Measurements from ENCODE around the gene SSNA1. TPM values are rescaled to one million over a fixed set of nuclear protein-coding genes. Genes with fewer than 3 reads are reported as not detected.

The SSNA1 gene
- total and polyA plus RNA-seq, 2 donors (not counting 1 experiment from before 2014, with no cell fraction given): 53.6 to 129 TPM

GRCh38 chr9:137181680-137182079 is 6.8 kb upstream of the SSNA1 start:
- Mint-ChIP-seq H3K27ac (no peak overlapping the region), H3K4me3 (no peak overlapping the region), H3K27me3 (no peaks in the 10 kb centered on the region), H3K9me3 (ENCODE audit: insufficient read depth) (no peaks in the 10 kb centered on the region), H3K4me1 (peaks cover 6% of the 10 kb centered on the region)
- Histone ChIP-seq H3K36me3 (replicated peaks in 1 of 2; ENCODE audit: control extremely low read depth in 1 of 2, control insufficient read depth in 1 of 2, extremely low read depth in 1 of 2, insufficient read depth in 2 of 2, low read length in 1 of 2) (peaks cover 0 to 74% of the 10 kb centered on the region in 2 experiments), H3K27me3 (replicated peaks in 1 of 4; ENCODE audit: control extremely low read depth in 1 of 4, control insufficient read depth in 3 of 4, insufficient read depth in 4 of 4, low read length in 3 of 4) (no peaks in the 10 kb centered on the region), H3K27ac (ENCODE audit: low read length in 2 of 2) (no peak overlapping the region), H2AFZ (ENCODE audit: insufficient read depth, low read depth, low read length, poor library complexity, severe bottlenecking) (no peak overlapping the region), H3K79me2 (ENCODE audit: control insufficient read depth, insufficient read depth, low read length) (peaks cover 25% of the 10 kb centered on the region), H3K9me3 (ENCODE audit: control extremely low read depth in 1 of 3, control insufficient read depth in 2 of 3, insufficient read depth in 1 of 3, low read length in 2 of 3) (no peaks in the 10 kb centered on the region), H3K4me1 (ENCODE audit: control insufficient read depth in 2 of 2, insufficient read depth in 2 of 2, low read length in 2 of 2) (peaks cover 4 to 8% of the 10 kb centered on the region in 2 donors), H3K4me3 (ENCODE audit: control extremely low read depth in 1 of 5, extremely low read depth in 1 of 5, insufficient read depth in 1 of 5, low read depth in 2 of 5, low read length in 4 of 5) (no peak overlapping the region), H3K4me2 (replicated peaks; ENCODE audit: low read depth, low read length, poor library complexity, severe bottlenecking) (no peak overlapping the region), H4K20me1 (ENCODE audit: control insufficient read depth, insufficient read depth, low read length, poor library complexity, severe bottlenecking) (peaks cover 56% of the 10 kb centered on the region), H3K9ac (ENCODE audit: low read length) (no peak overlapping the region)
- WGBS (ENCODE audit: insufficient coverage): 97% methylated on average over 21 of the region's 22 CpGs
- ATAC-seq (ENCODE audit: low read depth) (no peak), DNase-seq (no peak)
- intact Hi-C loops (cut with micrococcal nuclease): no loop called here
- TF ChIP-seq CTCF (IDR thresholded peaks at IDR 0.05) (no peak), EZH2 (IDR thresholded peaks at IDR 0.05; ENCODE audit: borderline replicate concordance, insufficient read depth, low read depth, low read length, poor library complexity, severe bottlenecking) (no peak)
- CTCF ChIA-PET: interaction anchor here (1.2 kb wide), 1 partner anchor 120 kb away, joined by 3 read pairs; the partner anchor contains the start of gene NRARP
- POLR2A ChIA-PET: no interaction called here

- H2AFZ ChIP-seq (ENCODE audit: insufficient read depth, low read depth, low read length, poor library complexity, severe bottlenecking): no peak overlapping the region
- H3K4me3 ChIP-seq (ENCODE audit: control extremely low read depth in 1 of 5, extremely low read depth in 1 of 5, insufficient read depth in 1 of 5, low read depth in 2 of 5, low read length in 4 of 5): no peak overlapping the region
- H3K27ac Mint-ChIP-seq: no peak overlapping the region
- WGBS (ENCODE audit: insufficient coverage): 97% methylated on average over 17 of the region's 17 CpGs
- H3K27me3 ChIP-seq (replicated peaks in 1 of 4; ENCODE audit: control extremely low read depth in 1 of 4, control insufficient read depth in 3 of 4, insufficient read depth in 4 of 4, low read length in 3 of 4): no peaks in the 10 kb centered on the region
- H3K4me2 ChIP-seq (replicated peaks; ENCODE audit: low read depth, low read length, poor library complexity, severe bottlenecking): no peak overlapping the region
- no peaks in the 10 kb centered on the region for H3K9me3 ChIP-seq (ENCODE audit: control extremely low read depth in 1 of 3, control insufficient read depth in 2 of 3, insufficient read depth in 1 of 3, low read length in 2 of 3)
- H3K9me3 Mint-ChIP-seq (ENCODE audit: insufficient read depth): no peaks in the 10 kb centered on the region
- H4K20me1 ChIP-seq (ENCODE audit: control insufficient read depth, insufficient read depth, low read length, poor library complexity, severe bottlenecking): peaks cover 56% of the 10 kb centered on the region
- DNase-seq (no peak), ATAC-seq (ENCODE audit: low read depth) (no peak)
- intact Hi-C loops (cut with micrococcal nuclease): no loop called here
- no peak for TF ChIP-seq EZH2 (IDR thresholded peaks at IDR 0.05; ENCODE audit: borderline replicate concordance, insufficient read depth, low read depth, low read length, poor library complexity, severe bottlenecking)
- TF ChIP-seq CTCF (IDR thresholded peaks at IDR 0.05): no peak
- H3K9ac ChIP-seq (ENCODE audit: low read length): no peak overlapping the region
- peaks cover 36% of the 10 kb centered on the region for H3K79me2 ChIP-seq (ENCODE audit: control insufficient read depth, insufficient read depth, low read length)
- peaks cover 17% of the 10 kb centered on the region for H3K4me1 Mint-ChIP-seq
- ChIA-PET CTCF (no interaction called here), POLR2A (no interaction called here)
- H3K4me3 Mint-ChIP-seq: no peak overlapping the region
- H3K4me1 ChIP-seq (ENCODE audit: control insufficient read depth in 2 of 2, insufficient read depth in 2 of 2, low read length in 2 of 2): peaks cover 16 to 19% of the 10 kb centered on the region in 2 donors
- H3K27ac ChIP-seq (ENCODE audit: low read length in 2 of 2): no peak overlapping the region
- H3K36me3 ChIP-seq (replicated peaks in 1 of 2; ENCODE audit: control extremely low read depth in 1 of 2, control insufficient read depth in 1 of 2, extremely low read depth in 1 of 2, insufficient read depth in 2 of 2, low read length in 1 of 2): peaks cover 0 to 72% of the 10 kb centered on the region in 2 experiments
- H3K27me3 Mint-ChIP-seq: no peaks in the 10 kb centered on the region
Observed at GRCh38 chr9:137182836-137183235, 5.6 kb upstream of the SSNA1 start.
